GM18498 (cell line): ENCODE data around the gene LIN7A.
A peak's percentile ranks its signal among the peaks of the same experiment; 100 is the strongest.

ENCODE experiments used
- ATAC-seq: cut with Tn5 transposase; IDR thresholded peaks from one replicate; pipeline ENCODE4 v1.9.1; 2021; ENCODE audit warnings: mild to moderate bottlenecking, moderate library complexity; ENCODE audit not compliant: unreplicated experiment

LIN7A gene

DNA sequence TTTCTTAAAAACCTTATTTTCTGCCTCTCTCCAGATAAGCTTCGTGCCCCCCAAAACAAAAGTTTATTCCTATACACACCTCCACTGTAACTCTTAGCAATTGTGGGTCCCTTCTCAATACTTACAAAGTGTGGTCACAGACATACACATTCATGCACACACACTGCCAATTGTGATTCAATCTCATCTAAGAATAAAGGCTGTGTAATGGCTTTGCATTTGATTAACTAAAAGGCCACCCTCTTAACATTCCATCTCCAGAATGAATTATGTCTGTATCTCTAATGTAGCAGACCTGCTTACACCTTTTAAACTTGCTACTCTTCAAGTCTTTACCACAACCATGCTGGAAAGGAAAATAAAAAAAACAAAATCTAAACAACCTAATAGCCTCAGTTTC, 171.5 kb downstream of the LIN7A start:
- ATAC-seq = no peak

DNA sequence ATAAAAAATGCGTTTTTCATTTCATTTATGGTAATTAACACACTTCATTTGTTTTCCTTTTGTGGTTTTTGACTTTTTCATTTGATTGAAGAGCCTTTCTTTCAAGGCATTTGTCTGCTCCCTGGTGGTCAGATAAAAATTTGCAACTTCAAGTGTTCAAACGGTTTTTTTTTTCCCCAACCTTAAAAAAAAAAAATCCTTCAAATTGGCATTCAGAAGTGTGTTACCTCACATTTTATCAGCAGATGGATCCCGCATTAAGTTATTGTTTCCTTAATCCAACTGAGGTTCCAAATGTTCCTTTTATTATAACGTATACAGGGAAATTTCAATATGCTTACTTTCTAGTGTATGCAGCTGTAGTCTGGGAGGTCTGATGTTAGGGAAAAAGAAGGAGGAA, 173.9 kb downstream of the LIN7A start:
- no peak for ATAC-seq

DNA sequence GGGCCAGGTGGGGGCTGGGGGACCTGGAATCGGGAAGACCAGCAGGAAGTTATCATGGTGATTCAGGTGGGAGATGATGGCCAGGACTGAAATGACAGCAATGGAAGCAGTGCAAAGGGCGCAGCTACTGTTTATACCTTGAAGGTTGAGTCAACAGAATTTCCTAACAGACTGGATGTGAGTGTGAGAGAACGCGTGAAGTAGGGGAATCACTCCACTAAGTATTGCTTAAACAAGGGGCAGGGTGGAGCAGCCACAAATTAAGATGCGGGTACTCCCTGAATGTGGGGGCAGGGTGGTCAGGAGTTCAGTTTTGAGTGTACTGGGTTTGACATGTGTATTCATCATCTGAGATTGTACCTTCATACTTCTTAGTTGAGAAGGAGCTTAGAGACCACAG, 175.9 kb downstream of the LIN7A start:
- no peak for ATAC-seq

GRCh38 chr12:80756875-80757274, 180.9 kb downstream of the LIN7A start:
- peak; percentile 82 for ATAC-seq

DNA sequence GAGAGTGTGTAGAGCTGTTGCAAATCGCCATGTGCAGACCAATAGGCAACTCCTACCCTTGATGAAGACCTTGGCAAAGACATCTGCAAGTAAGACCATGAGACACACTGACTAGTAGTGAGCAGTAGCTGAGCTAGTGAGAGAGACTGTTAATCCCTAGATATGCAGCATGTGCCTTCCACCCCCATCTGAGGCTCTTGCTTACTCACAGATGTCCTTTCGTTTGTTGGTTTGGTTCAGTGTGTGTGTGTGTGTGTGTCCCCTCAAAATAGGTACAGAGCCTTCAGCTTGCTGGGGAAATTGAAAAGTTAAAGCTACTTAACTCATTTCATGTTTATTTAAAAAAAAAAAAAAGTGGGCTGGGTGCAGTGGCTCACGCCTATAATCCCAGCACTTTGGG, 183.5 kb downstream of the LIN7A start:
- no peak for ATAC-seq

GRCh38 chr12:80752464-80752863, 185.3 kb downstream of the LIN7A start:
- ATAC-seq = no peak

DNA sequence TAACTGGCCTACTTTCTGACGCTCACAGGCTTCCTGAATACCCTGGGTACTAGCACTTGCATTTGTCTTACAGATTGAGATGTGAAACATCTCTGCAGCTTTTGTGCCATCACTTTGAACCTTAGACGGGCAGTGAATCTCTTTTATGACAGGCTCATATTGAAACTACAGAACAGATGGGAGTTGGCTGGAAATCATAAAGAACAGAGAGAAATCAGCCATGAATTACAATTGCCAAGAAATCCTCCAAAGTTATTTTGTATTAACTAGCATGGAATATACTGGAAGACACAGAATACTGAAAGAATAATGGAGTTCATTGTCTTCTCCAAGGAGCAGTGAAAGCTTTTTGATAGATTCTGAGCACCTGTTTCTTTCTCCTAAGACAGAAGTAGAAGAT, 188.3 kb downstream of the LIN7A start:
- no peak for ATAC-seq

GRCh38 chr12:80747800-80748199, 189.9 kb downstream of the LIN7A start:
- ATAC-seq = no peak

- no peak for ATAC-seq
Measured at GRCh38 chr12:80745851-80746505, 191.8 kb downstream of the LIN7A start.
